ENCODE measurements around the gene PPIE.

GRCh38 chr1:39761016-39761415 lies 22.3 kb downstream of the PPIE start:
- TF ChIP-seq, protein P1, sequence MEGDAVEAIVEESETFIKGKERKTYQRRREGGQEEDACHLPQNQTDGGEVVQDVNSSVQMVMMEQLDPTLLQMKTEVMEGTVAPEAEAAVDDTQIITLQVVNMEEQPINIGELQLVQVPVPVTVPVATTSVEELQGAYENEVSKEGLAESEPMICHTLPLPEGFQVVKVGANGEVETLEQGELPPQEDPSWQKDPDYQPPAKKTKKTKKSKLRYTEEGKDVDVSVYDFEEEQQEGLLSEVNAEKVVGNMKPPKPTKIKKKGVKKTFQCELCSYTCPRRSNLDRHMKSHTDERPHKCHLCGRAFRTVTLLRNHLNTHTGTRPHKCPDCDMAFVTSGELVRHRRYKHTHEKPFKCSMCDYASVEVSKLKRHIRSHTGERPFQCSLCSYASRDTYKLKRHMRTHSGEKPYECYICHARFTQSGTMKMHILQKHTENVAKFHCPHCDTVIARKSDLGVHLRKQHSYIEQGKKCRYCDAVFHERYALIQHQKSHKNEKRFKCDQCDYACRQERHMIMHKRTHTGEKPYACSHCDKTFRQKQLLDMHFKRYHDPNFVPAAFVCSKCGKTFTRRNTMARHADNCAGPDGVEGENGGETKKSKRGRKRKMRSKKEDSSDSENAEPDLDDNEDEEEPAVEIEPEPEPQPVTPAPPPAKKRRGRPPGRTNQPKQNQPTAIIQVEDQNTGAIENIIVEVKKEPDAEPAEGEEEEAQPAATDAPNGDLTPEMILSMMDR (IDR thresholded peaks at IDR 0.05; ENCODE audit: low read length): no peak
- TF ChIP-seq EZH2phosphoT487 (IDR thresholded peaks at IDR 0.05; ENCODE audit: low read length) (no peak), EZH2 (optimal IDR thresholded peaks at IDR 0.05; ENCODE audit: low read depth, low read length) (no peak)

Measured in MM.1S (cell line).